ENCODE results near the gene RTL1.

DNA sequence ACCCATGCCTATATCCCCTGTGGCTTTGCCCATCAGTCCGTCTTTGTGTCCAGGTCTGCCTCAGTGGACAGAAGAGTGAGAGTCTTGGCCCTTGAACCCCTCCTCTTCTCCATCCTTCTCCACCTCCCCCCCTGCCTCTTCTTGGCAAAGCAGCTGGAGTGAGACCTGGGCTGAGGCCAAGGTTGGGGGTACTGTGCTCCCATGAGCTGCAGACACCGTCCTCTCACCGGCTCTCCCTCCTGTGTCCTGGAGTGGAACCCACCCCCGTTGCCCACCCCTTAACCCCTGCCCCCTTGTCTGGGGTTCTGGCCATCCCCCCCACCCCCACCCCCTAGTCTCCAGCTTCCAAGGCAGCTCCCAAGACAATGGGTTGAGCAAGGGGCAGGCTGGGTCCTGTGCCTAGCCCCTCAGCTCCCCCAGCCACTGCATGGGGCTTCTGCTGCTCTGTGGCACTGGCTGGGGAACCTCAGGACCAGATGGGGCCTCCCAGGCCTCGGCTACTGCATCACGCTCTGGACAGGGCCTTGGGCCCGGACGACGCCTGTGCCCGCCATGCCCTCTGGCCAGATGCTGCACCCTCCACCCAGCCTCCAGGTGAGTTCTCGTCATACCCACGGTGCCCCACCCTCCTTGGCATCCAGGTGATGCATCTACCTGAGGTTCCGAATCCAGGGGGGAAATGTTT lies 35.7 kb downstream of the RTL1 start:
- TF ChIP-seq GABPA (IDR thresholded peaks at IDR 0.05; ENCODE audit: low read depth): no peak
- TF ChIP-seq MXI1 (IDR thresholded peaks at IDR 0.05; ENCODE audit: low read depth, low read length): no peak
- no peak for TF ChIP-seq EP300 (IDR thresholded peaks at IDR 0.05; ENCODE audit: borderline replicate concordance in 1 of 2, low read depth in 1 of 2, low read length in 1 of 2)
- TF ChIP-seq SIN3A (IDR thresholded peaks at IDR 0.05; ENCODE audit: borderline replicate concordance, low read depth, low read length): no peak
- TF ChIP-seq CTCF (IDR thresholded peaks at IDR 0.05): no peak
- TF ChIP-seq, protein P1, sequence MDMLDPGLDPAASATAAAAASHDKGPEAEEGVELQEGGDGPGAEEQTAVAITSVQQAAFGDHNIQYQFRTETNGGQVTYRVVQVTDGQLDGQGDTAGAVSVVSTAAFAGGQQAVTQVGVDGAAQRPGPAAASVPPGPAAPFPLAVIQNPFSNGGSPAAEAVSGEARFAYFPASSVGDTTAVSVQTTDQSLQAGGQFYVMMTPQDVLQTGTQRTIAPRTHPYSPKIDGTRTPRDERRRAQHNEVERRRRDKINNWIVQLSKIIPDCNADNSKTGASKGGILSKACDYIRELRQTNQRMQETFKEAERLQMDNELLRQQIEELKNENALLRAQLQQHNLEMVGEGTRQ (IDR thresholded peaks at IDR 0.05; ENCODE audit: borderline replicate concordance, low read depth, low read length): no peak
- TF ChIP-seq FOXJ3 (CRISPR knock-in tag; IDR thresholded peaks at IDR 0.05): no peak
